ENCODE data around the gene TMBIM4.
"Not testable (repeated sequence)": the region's sequence is repeated elsewhere in the genome, so short reads cannot be mapped to it uniquely, and the experiment has no call there.

Gene TMBIM4

GRCh38 chr12:66169221-66170170 lies at the start of gene TMBIM4:
TMBIM4 (minus strand) TSS chr12:66169996; CDS start chr12:66169951, 45 bp downstream.
- DNase-seq: peak; percentile 80

DNA sequence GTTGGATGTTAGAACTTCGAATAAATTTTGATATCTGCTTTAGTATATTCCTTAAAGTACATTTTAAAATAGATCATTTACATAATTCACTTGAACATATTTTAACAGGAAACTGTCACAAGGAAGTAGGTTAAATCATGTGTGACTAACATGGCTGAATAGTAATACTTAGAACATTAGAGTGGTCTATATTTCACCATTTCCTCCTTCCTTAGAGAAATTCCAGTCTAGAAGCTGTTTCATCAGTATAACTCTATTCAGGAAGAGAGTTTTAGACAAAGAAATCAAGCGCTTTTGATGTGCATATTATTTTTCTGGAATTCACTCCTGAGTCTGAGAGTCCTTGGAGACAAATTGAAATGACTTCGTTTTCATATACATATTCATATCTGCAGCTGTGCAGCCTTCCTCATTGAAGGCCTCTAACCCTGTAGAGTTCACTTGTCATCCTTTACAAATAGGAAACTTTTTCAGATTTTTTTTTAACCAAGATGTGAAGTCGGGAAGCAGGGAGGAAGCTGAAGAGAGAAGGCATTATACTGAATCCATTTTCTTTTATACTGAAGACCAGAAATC lies 47.6 kb upstream of the TMBIM4 start:
- DNase-seq: no peak

DNA sequence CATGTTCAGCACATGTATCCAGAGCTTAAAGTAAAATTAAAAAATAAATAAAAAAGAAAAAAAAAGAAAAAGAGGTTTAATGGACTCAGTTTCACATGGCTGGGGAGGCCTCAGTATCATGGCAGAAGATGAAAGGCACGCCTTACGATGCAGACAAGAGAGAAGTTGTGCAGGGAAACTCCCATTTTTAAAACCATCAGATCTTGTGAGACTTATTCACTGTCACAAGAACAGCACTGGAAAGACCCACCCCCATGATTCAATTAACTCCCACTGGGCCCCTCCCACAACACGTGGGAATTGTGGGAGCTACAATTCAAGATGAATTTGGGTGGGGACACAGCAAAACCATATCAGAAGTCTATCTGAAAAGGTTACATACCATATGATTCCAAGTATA lies 43.2 kb upstream of the TMBIM4 start:
- not testable (repeated sequence) for DNase-seq

GRCh38 chr12:66211573-66211972 lies 41.8 kb upstream of the TMBIM4 start:
- DNase-seq: not testable (repeated sequence)

GRCh38 chr12:66210840-66211239 lies 41.0 kb upstream of the TMBIM4 start:
- DNase-seq: no peak

DNA sequence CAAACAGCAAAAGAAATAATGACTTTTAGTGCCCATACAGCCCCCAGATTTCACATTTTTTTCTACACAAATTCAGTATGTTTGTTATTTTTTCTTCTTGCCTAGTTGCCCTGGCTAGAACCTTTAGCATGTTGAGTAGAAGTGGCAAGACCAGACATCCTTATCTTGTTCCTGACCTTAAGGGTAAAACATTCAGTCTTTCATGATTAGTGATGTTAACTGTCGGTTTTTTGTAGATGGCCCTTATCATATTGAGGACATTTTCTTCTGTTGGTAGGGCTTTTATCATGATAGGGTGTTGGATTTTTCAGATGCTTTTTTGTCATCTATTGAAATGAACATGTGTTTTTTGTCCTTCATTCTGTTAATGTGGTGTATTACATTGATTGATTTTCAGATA lies 36.3 kb upstream of the TMBIM4 start:
- no peak for DNase-seq

DNA sequence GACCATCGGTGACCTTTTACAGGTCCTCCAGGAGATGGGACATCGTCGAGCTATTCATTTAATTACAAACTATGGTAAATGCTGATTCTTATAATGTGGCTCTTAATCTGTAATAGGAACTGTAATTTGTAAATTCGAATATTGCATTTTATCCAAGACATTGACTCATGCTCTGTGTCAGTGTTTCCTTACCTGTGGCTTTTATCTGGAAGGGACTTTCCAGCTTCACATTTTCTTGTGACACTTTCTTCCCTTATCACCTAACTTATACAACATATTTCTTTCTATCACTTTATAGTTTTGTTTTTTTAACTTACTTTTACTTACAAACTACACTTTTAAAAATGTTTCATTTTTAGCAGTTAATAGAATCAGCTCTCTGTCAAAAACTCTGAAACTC lies 34.0 kb upstream of the TMBIM4 start:
- no peak for DNase-seq

DNA sequence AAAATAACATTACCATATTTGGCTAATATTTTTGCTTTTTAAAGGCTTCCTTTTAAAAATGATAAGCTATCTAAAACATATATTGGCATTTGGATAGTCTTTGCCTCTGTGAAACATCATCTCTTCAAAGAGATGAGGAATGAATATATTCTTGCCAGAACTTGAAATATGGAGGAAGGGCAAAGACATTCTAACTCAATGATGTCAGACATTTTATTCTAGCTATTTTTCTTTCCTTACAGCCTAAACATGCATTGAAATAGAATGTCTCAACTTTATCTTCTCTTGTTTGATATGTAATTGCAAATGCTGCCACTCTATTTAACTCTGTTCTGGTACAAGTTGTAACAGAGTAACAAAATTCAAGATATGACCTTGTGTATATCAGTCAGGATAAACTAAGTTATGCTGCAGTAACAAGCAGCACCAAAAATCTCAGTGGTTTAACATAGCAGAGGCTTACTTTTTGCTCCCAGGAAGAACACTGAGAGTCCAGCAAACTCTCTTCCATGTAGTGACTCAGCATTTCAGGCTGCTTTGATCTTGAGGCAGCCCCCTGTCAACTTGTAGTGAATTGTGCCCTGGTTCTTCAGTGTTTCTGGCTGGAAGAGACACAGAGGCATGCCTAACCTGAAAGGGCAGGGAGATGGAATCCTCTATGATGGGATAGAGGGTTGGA lies 30.2 kb upstream of the TMBIM4 start:
- DNase-seq: no peak

DNA sequence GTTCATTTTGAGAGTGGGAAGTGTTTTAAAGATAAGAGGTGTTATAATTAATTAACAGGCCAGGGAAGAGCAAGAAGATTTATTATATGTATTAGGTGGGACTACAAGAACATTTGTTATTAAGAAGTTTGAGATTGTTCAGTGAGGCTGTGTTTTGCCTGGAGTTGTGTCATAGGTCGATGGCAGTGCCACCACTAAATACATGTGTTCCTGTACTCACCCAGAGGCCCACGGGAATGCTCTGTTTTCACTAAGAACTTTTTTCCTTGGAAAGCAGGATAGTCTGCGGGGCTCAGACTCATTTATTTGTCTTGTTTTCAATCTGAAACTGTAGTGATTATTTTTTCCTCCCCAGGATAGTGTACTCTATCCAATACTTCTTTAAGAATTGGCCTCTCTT lies 29.3 kb upstream of the TMBIM4 start:
- no peak for DNase-seq

- no peak for DNase-seq
Measured at GRCh38 chr12:66197495-66197921, 27.7 kb upstream of the TMBIM4 start.

- DNase-seq: no peak
Measured at GRCh38 chr12:66196806-66197205, 27.0 kb upstream of the TMBIM4 start.

GRCh38 chr12:66195242-66195641 lies 25.4 kb upstream of the TMBIM4 start:
- DNase-seq: no peak

DNA sequence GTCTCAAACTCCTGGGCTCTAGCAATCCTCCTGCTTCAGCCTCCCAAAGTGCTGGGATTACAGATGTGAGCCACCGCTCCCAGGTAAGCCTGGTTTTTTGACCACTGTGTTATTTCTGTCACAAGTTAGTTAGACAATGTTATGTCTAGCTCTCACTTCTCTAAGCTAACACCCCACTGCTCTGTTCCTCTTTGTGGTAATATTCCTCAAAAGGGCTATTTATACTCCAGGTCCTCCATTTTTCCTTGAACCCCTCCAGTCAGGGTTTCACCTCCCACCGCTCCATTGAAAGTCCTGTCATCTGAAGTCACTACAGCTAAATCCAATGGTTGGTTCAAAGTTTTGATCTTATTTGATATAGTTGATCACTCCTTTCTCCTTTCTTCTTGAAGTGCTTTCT lies 24.3 kb upstream of the TMBIM4 start:
- no peak for DNase-seq

GRCh38 chr12:66191547-66192126 lies 21.8 kb upstream of the TMBIM4 start:
- DNase-seq: no peak

GRCh38 chr12:66190519-66191370 lies 20.9 kb upstream of the TMBIM4 start:
- no peak for DNase-seq

DNA sequence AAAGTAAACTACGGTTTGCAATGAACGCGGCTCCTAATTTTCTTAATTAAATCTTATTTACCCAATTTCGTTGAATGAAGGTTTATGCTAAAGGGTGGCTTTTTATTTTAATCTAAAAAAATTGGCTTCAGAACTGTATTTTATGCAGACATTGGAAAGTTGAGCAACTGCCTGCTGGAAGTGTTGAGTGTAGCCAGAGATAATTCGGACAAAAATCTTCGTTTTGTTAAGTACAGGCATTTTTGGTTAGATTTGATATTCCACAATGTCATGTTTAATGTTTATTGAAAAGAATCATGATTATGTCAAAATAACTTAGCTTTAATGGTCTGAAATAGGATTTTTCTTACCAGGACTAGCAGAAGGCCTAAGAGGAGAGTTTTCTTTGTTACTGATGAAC lies 20.1 kb upstream of the TMBIM4 start:
- no peak for DNase-seq

- DNase-seq: no peak
Measured at GRCh38 chr12:66189486-66189843, 19.7 kb upstream of the TMBIM4 start.

DNA sequence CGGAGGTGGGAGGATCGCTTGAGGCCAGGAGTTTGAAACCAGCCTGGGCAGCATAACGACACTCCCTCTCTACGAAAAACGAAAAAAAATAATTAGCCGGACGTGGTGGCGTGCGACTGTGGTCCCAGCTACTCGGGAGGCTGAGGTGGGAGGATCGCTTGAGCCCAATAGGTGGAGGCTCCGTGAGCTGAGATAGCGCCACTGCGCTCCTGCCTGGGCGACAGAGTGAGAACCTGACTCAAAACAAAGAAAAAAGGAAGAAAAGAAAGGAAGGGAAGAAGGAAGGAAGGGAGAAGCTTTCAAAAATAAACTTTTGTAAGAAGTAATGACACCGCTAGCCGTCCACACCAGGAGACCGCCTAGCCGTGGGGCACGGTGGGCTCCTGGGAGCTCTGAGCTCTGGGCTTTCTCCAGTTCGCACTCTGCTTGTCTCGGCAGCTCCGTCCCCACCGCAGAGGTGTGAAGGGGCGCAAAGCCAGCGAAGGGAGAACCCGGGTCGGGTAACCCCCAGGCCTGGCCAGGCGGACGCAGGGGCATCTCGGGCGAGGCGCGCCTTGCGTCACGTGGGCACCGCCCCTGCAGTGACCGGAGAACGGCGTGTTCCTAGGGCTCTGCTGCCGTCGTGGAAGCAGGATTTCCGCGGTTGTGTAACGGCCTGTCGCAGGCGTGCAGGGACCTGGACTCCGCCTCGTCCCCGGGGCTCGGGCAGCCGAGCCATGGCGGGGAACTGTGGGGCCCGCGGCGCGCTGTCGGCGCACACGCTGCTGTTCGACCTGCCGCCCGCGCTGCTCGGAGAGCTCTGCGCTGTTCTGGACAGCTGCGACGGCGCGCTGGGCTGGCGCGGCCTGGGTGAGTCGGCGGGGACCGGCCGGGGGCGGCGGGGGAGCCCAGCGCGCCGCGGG lies 19.0 kb upstream of the TMBIM4 start, which contains the start of gene IRAK3:
Gene IRAK3, plus strand, starts transcription at position 631 of the 902 bp plus-strand sequence. Its CDS starts 86 bp downstream, at position 717.
- peak; percentile 23 for DNase-seq

DNA sequence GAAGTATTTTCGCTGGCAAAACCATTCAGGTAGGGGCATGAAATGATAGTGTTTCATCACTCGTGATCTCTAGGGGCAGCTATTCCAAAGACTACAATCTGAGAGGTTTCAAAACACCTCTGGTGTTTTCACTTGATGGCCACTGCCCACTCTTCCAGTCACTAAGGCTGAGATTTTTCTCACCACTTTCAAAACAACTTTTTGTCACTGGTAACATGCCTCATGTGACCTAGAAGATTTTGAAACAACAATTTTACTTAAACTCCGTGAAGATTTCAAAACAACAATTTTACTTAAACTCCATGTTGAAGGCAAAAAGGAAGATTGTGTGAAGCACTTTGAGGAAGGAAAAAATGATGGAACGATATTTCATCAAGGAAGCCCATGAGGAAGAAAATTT lies 18.0 kb upstream of the TMBIM4 start:
- no peak for DNase-seq

GRCh38 chr12:66187036-66187435 lies 17.2 kb upstream of the TMBIM4 start:
- no peak for DNase-seq

GRCh38 chr12:66184822-66185221 lies 15.0 kb upstream of the TMBIM4 start:
- not testable (repeated sequence) for DNase-seq
